ENCODE results near the gene ZNF883.
"Not testable (repeated sequence)": the region's sequence is repeated elsewhere in the genome, so short reads cannot be mapped to it uniquely, and the experiment has no call there.

Gene ZNF883

GRCh38 chr9:113011911-113012381 is at the start of gene ZNF883:
Gene ZNF883 (minus strand): TSS chr9:113012192.
- DNase-seq, result peak in 1 of 2 experiments; percentile 11

- not testable (repeated sequence) for DNase-seq
Measured at GRCh38 chr9:113061072-113061850, 49.3 kb upstream of the ZNF883 start.

- DNase-seq, result not testable (repeated sequence)
Measured at GRCh38 chr9:113059581-113060284, 47.7 kb upstream of the ZNF883 start.

- DNase-seq, result no peak
Measured at GRCh38 chr9:113057193-113057592, 45.2 kb upstream of the ZNF883 start.

- peak; percentile 46 to 85 for DNase-seq
Measured at GRCh38 chr9:113056191-113057106, 44.5 kb upstream of the ZNF883 start, which contains the start of gene ZFP37. Gene ZFP37 (minus strand): TSS chr9:113056724. CDS start chr9:113056688, 36 bp downstream.

GRCh38 chr9:113042884-113043657 is 31.1 kb upstream of the ZNF883 start:
- DNase-seq, result no peak

- DNase-seq, result no peak
Measured at GRCh38 chr9:113026200-113026599, 14.2 kb upstream of the ZNF883 start.

GRCh38 chr9:113018247-113018646 is 6.3 kb upstream of the ZNF883 start:
- DNase-seq, result no peak

- no peak for DNase-seq
Measured at GRCh38 chr9:113012492-113012891, 500 bp upstream of the ZNF883 start.

GRCh38 chr9:113005777-113006176 is 6.2 kb downstream of the ZNF883 start:
- DNase-seq, result no peak

GRCh38 chr9:112997236-112997941 is 14.6 kb downstream of the ZNF883 start:
- no peak for DNase-seq

GRCh38 chr9:112971415-112971814 is 40.6 kb downstream of the ZNF883 start:
- DNase-seq, result no peak

- DNase-seq, result no peak
Measured at GRCh38 chr9:112970939-112971338, 41.1 kb downstream of the ZNF883 start.

GRCh38 chr9:112969730-112970129 is 42.3 kb downstream of the ZNF883 start:
- DNase-seq, result no peak

GRCh38 chr9:112955550-112955949 is 56.4 kb downstream of the ZNF883 start:
- no peak for DNase-seq

GRCh38 chr9:112945620-112946208 is 66.3 kb downstream of the ZNF883 start:
- no peak for DNase-seq

- DNase-seq, result no peak
Measured at GRCh38 chr9:112939418-112939817, 72.6 kb downstream of the ZNF883 start.

- no peak for DNase-seq
Measured at GRCh38 chr9:112933696-112934095, 78.3 kb downstream of the ZNF883 start.

- no peak for DNase-seq
Measured at GRCh38 chr9:112925058-112925641, 86.8 kb downstream of the ZNF883 start.

GRCh38 chr9:112921549-112921948 is 90.4 kb downstream of the ZNF883 start:
- no peak for DNase-seq

- DNase-seq, result no peak
Measured at GRCh38 chr9:112917987-112918362, 94.0 kb downstream of the ZNF883 start.
